GM10266 (cell line): ENCODE measurements around the gene CERS6.
"Not testable (repeated sequence)": the region's sequence is repeated elsewhere in the genome, so short reads cannot be mapped to it uniquely, and the experiment has no call there.

Experiments used
- DNase-seq: peaks from one replicate; pipeline ENCODE4 v3.0.0; 2012; ENCODE audit errors: extremely low spot score
- CTCF ChIP-seq: IDR thresholded peaks from 2 replicates; pipeline ENCODE4 v1.5.1; 2012; ENCODE audit warnings: mild to moderate bottlenecking, low read depth; ENCODE audit not compliant: control insufficient read depth, insufficient read depth; ENCODE audit errors: missing control alignments

The CERS6 gene

GRCh38 chr2:168652997-168653921 lies 197.2 kb downstream of the CERS6 start:
- DNase-seq, result no peak
- TF ChIP-seq CTCF, result no peak

DNA sequence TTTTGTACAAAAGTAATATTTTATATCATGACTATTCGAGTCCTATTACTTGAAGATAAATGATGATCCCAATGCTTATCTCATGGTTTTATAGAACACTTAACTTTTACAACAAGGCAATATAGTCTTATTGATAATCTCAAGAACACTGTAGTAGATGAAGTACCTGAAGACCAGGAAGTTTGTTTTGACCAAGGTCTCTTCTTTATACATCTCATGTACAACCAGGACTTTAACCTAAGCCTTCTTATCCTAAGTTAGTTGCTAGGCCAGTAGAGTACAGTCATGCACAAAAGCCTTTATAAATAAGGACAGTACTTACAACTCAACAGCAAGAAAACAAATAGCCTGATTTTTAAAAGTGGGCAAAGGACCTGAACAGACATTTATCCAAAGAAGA lies 198.6 kb downstream of the CERS6 start:
- DNase-seq, result no peak
- TF ChIP-seq CTCF, result no peak

DNA sequence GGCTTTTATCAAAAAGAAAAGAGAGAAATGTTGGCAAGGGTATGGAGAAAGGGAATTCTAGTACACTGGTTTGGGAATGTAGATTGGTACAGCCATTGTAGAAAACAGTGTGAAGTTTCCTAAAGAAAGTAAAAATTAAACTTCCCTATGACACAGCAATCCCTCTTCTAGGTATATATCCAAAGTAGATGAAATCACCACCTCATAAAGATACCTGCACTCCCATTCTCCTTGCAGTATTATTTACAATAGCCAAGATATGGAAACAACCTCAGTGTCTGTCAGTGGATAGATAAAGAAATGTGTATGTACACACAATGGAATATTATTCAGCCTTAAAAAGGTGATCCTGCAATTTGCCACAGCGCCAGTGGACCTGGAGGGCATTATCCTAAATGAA lies 199.1 kb downstream of the CERS6 start:
- no peak for TF ChIP-seq CTCF
- no peak for DNase-seq

DNA sequence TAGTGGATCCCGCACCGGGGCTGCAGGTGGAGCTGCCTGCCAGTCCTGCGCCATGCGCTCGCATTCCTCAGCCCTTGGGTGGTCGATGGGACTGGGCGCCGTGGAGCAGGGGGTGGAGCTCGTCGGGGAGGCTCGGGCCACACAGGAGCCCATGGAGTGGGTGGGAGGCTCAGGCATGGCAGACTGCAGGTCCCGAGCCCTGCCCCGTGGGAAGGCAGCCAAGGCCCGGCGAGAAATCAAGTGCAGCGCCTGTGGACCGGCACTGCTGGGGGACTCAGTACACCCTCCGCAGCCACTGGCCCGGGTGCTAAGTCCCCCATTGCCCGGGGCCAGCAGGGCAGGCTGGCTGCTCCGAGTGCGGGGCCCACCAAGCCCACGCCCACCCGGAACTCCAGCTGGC lies 201.3 kb downstream of the CERS6 start:
- not testable (repeated sequence) for DNase-seq

GRCh38 chr2:168658706-168659105 lies 202.6 kb downstream of the CERS6 start:
- no peak for DNase-seq
- no peak for TF ChIP-seq CTCF

DNA sequence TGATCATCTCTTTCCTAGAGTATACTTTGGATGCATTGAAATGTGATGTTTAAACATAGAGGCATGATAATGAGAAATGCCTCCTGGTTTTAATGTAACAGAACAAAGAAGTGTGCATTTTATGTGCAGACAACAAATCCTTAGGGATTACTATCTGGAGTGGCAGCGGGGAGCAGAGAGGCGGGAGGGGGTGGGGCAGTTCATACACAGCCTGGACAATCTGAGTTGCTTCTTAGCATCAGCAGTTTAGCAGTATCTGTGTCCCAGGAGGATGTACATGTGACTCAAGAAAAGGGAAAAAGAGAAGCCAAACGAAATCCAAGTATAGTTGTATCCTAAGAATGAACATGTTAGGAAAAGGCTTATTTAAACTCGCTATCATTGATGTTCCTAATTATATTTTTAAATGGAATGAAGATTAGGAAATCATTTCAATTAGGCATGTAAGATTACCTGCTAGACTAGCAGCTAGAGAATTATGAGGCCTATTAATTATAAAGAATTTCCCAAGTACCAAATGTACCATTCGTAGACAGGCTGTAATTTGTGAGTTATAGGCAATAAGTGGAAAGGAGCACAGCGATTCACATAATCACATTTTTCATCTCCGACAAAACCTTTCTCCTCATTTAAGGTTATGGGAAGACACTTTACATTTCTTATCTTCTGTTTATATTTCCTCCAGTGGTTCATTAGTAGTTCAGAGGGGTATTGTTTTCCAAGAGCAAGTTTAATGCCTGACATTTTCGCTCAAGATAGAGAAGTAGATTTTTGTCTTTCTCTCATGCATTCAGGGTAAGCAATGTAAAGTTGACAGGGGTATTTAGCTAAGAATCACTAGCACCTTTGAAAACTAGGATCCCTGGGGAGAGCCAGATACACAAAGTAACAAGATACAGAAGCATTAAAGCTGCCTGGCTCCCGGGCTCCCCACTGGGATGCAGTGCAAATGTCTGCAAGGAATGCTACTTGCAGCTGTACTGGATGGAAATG lies 205.1 kb downstream of the CERS6 start:
- DNase-seq, result no peak
- TF ChIP-seq CTCF, result no peak

DNA sequence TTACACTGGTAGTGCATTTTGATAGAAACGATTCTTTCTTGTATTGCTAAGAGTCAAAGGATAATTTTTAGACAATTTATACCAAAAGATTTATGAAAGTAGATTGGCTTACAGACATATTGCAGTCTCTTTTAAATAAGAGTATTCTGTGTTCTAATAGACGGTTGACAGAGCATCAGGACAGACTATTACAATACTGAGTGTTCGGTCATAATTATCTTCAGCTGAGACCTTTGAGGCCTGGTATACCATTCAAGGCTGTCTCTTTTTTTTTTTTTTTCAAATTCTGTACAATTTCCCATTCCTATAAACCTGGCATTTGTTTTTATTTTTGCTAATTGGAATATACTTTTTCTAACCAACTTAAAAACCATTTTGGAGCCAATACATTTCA lies 205.8 kb downstream of the CERS6 start:
- TF ChIP-seq CTCF, result no peak
- DNase-seq, result no peak
